Activated CD8-positive, alpha-beta memory T cell treated with anti-CD3 and anti-CD28 coated beads for 48 hours (primary cell): ENCODE measurements around the gene CCDC124.
"Not testable (repeated sequence)": the region's sequence is repeated elsewhere in the genome, so short reads cannot be mapped to it uniquely, and the experiment has no call there.

Experiments
- DNase-seq, 3 experiments: peaks; one replicate each; pipeline ENCODE4 v3.0.0-alpha.2; 2020; ENCODE audit warnings: low read depth in 2 of 3, low spot score in 2 of 3

CCDC124 gene

GRCh38 chr19:17977488-17977887 is 44.7 kb downstream of the CCDC124 start:
- no peak for DNase-seq

- no peak for DNase-seq
Measured at GRCh38 chr19:17981611-17982010, 48.8 kb downstream of the CCDC124 start.

- no peak for DNase-seq
Measured at GRCh38 chr19:17982430-17982829, 49.6 kb downstream of the CCDC124 start.

- DNase-seq, result no peak
Measured at GRCh38 chr19:17985037-17985818, 52.4 kb downstream of the CCDC124 start.

GRCh38 chr19:17986569-17986968 is 53.8 kb downstream of the CCDC124 start:
- DNase-seq, result not testable (repeated sequence)

GRCh38 chr19:17988161-17988560 is 55.3 kb downstream of the CCDC124 start:
- DNase-seq, result no peak

- DNase-seq, result no peak
Measured at GRCh38 chr19:17989425-17990094, 56.7 kb downstream of the CCDC124 start.

- no peak for DNase-seq
Measured at GRCh38 chr19:17993076-17993813, 60.4 kb downstream of the CCDC124 start.
